OCI-LY1 (cell line): ENCODE data around the gene MX2.

Source experiments
- H2AFZ ChIP-seq: fragments of 200-600 bp; sonication (generic), shearing (Covaris generic); 2 replicates; pipeline ENCODE4 v1.6.0; 2014; ENCODE audit warnings: antibody characterized with exemption, mild to moderate bottlenecking, low read length
- H3F3A ChIP-seq: fragments of 200-600 bp; sonication (generic), shearing (Covaris generic); 2 replicates; pipeline ENCODE4 v1.6.0; 2014; ENCODE audit warnings: mild to moderate bottlenecking, antibody characterized with exemption, low read length, moderate library complexity; ENCODE audit not compliant: insufficient read depth
- H3K27ac ChIP-seq: fragments of 200-600 bp; sonication (generic); 2 replicates; pipeline ENCODE4 v1.5.1; 2014; ENCODE audit warnings: low read length, mixed run types, mild to moderate bottlenecking, low read depth; ENCODE audit not compliant: poor library complexity, severe bottlenecking
- H3K27me3 ChIP-seq: fragments of 200-600 bp; sonication (generic); 2 replicates; pipeline ENCODE4 v1.6.0; 2014; ENCODE audit warnings: antibody characterized with exemption, mild to moderate bottlenecking, low read length, moderate library complexity; ENCODE audit not compliant: insufficient read depth
- H3K36me3 ChIP-seq: fragments of 200-600 bp; sonication (generic); 2 replicates; pipeline ENCODE4 v1.6.1; 2014; ENCODE audit warnings: mild to moderate bottlenecking, antibody characterized with exemption, low read length, moderate library complexity, mixed read lengths; ENCODE audit not compliant: insufficient read depth
- H3K4me1 ChIP-seq: fragments of 200-600 bp; sonication (generic); 2 replicates; pipeline ENCODE4 v1.5.1; 2014; ENCODE audit warnings: mild to moderate bottlenecking, low read length, moderate library complexity; ENCODE audit not compliant: insufficient read depth, severe bottlenecking
- H3K4me2 ChIP-seq: fragments of 200-600 bp; sonication (generic), shearing (Covaris generic); 2 replicates; pipeline ENCODE4 v1.6.1; 2014; ENCODE audit warnings: low read length
- H3K4me3 ChIP-seq: fragments of 200-600 bp; sonication (generic); 2 replicates; pipeline ENCODE4 v1.5.1; 2014; ENCODE audit warnings: low read length, low read depth, mild to moderate bottlenecking, mixed read lengths; ENCODE audit not compliant: poor library complexity, severe bottlenecking
- H3K79me2 ChIP-seq: fragments of 200-600 bp; shearing (Covaris generic); 2 replicates; pipeline ENCODE4 v1.6.1; 2016; ENCODE audit warnings: mixed run types, low read length, mixed read lengths; ENCODE audit not compliant: insufficient read depth
- H3K9ac ChIP-seq: fragments of 200-600 bp; sonication (generic), shearing (Covaris generic); 2 replicates; pipeline ENCODE4 v1.6.1; 2014; ENCODE audit warnings: mild to moderate bottlenecking, low read length, mixed read lengths
- H3K9me2 ChIP-seq: fragments of 200-600 bp; sonication (generic), shearing (Covaris generic); 2 replicates; pipeline ENCODE4 v1.6.1; 2014; ENCODE audit warnings: low read depth, mild to moderate bottlenecking, low read length, mixed read lengths
- H3K9me3 ChIP-seq: fragments of 200-600 bp; shearing (Covaris generic); 2 replicates; pipeline ENCODE4 v1.6.1; 2014; ENCODE audit warnings: low read length, mixed read lengths
- H4K20me1 ChIP-seq: fragments of 200-600 bp; sonication (generic), shearing (Covaris generic); 2 replicates; pipeline ENCODE4 v1.6.0; 2016; ENCODE audit warnings: mild to moderate bottlenecking, low read length; ENCODE audit not compliant: insufficient read depth
- EZH2 ChIP-seq: fragments of 200-600 bp; sonication (generic), shearing (Covaris generic); IDR thresholded peaks from 2 replicates; pipeline ENCODE4 v1.8.0; 2017; ENCODE audit warnings: borderline replicate concordance, mixed run types, mild to moderate bottlenecking, antibody characterized with exemption, low read length, moderate library complexity, mixed read lengths
- TF ChIP-seq, protein P1 (sequence below): fragments of 200-600 bp; sonication (generic), shearing (Covaris generic); IDR thresholded peaks from 2 replicates; pipeline ENCODE4 v1.5.1; 2017; ENCODE audit warnings: mild to moderate bottlenecking, antibody characterized with exemption, low read length, moderate library complexity, mixed read lengths

MX2 gene

DNA sequence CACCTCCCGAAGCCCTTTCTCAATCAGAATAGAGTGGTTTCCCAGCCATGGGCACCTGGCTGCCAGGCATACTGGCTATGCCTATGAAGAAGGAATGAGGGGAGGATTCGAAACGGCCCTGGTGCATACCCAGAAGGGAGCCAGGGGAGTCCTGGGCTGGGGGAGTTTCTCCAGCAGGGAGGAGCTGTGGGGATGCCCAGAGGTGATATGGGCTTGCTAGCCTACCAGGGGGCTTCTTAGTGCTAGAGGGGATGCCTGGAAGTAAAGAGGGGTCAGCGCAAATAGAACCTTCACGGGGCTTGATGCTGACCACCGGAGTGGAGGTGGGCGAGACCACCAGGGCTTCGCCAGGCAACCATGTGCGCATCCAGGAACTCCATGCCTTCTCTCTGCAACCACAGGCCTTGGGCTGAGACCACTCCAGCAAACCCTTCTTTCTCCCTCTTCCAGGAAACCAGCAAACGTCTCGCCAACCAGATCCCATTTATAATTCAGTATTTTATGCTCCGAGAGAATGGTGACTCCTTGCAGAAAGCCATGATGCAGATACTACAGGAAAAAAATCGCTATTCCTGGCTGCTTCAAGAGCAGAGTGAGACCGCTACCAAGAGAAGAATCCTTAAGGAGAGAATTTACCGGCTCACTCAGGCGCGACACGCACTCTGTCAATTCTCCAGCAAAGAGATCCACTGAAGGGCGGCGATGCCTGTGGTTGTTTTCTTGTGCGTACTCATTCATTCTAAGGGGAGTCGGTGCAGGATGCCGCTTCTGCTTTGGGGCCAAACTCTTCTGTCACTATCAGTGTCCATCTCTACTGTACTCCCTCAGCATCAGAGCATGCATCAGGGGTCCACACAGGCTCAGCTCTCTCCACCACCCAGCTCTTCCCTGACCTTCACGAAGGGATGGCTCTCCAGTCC lies 46.0 kb downstream of the MX2 start:
- Histone ChIP-seq H4K20me1 (no peaks in the 10 kb centered on the region), H3K27ac (no peak overlapping the region), H3K4me1 (peaks cover 7% of the 10 kb centered on the region), H3K36me3 (peaks cover 75% of the 10 kb centered on the region), H3K9me3 (peaks cover 4% of the 10 kb centered on the region), H3K4me3 (no peak overlapping the region), H3K9ac (no peak overlapping the region), H3K79me2 (no peaks in the 10 kb centered on the region), H3K27me3 (no peaks in the 10 kb centered on the region; the same call in 1 of the 2 replicates), H3F3A (no peaks in the 10 kb centered on the region), H3K9me2 (no peaks in the 10 kb centered on the region), H3K4me2 (no peak overlapping the region), H2AFZ (no peak overlapping the region)
- TF ChIP-seq, protein P1, sequence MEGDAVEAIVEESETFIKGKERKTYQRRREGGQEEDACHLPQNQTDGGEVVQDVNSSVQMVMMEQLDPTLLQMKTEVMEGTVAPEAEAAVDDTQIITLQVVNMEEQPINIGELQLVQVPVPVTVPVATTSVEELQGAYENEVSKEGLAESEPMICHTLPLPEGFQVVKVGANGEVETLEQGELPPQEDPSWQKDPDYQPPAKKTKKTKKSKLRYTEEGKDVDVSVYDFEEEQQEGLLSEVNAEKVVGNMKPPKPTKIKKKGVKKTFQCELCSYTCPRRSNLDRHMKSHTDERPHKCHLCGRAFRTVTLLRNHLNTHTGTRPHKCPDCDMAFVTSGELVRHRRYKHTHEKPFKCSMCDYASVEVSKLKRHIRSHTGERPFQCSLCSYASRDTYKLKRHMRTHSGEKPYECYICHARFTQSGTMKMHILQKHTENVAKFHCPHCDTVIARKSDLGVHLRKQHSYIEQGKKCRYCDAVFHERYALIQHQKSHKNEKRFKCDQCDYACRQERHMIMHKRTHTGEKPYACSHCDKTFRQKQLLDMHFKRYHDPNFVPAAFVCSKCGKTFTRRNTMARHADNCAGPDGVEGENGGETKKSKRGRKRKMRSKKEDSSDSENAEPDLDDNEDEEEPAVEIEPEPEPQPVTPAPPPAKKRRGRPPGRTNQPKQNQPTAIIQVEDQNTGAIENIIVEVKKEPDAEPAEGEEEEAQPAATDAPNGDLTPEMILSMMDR = no peak
- no peak for TF ChIP-seq EZH2

DNA sequence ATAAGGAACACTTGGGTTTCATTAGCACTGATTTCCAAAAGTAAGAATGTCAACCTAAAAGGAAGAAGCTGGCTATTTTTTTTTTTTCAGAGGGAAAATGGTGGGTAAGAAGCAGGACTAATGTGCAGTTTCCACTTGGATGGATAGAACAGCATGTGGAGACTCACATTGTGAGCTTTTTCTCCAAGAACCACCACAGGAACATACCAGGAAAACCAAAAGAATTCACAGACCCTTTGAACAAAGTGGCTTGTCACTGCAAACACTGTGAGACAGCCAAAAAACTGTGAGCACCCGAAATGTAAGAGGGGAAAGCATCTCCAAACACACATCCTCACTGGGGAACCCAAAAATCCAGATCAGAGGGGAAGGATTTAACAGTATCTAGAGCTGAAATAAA lies 48.5 kb downstream of the MX2 start:
- peaks cover 5% of the 10 kb centered on the region for H3K9me3 ChIP-seq
- no peaks in the 10 kb centered on the region; the same call in 1 of the 2 replicates for H3K27me3 ChIP-seq
- no peak overlapping the region for H3K27ac ChIP-seq
- no peak overlapping the region for H2AFZ ChIP-seq
- no peak overlapping the region for H3K9ac ChIP-seq
- H3K4me2 ChIP-seq = no peak overlapping the region
- no peak overlapping the region for H3K4me3 ChIP-seq
- H3K4me1 ChIP-seq = peaks cover 7% of the 10 kb centered on the region
- no peaks in the 10 kb centered on the region for H3K9me2 ChIP-seq
- TF ChIP-seq EZH2 = no peak
- TF ChIP-seq, protein P1 = no peak
- no peaks in the 10 kb centered on the region for H3K79me2 ChIP-seq
- no peaks in the 10 kb centered on the region for H3F3A ChIP-seq
- H4K20me1 ChIP-seq = no peaks in the 10 kb centered on the region
- H3K36me3 ChIP-seq = peaks cover 49% of the 10 kb centered on the region

- Histone ChIP-seq H3F3A (no peaks in the 10 kb centered on the region), H3K4me3 (no peak overlapping the region), H3K4me1 (peaks cover 7% of the 10 kb centered on the region), H2AFZ (no peak overlapping the region), H3K4me2 (no peak overlapping the region), H3K79me2 (no peaks in the 10 kb centered on the region), H3K27ac (no peak overlapping the region), H3K9me2 (no peaks in the 10 kb centered on the region), H3K9me3 (peaks cover 5% of the 10 kb centered on the region), H3K27me3 (no peaks in the 10 kb centered on the region; the same call in 1 of the 2 replicates), H3K9ac (no peak overlapping the region), H3K36me3 (peaks cover 45% of the 10 kb centered on the region), H4K20me1 (no peaks in the 10 kb centered on the region)
- TF ChIP-seq, protein P1 = no peak
- no peak for TF ChIP-seq EZH2
Observed at GRCh38 chr21:41410767-41411448, 49.1 kb downstream of the MX2 start.
